HEK293 (cell line): Measurements from ENCODE around the gene EPPIN.

Experiments
- GLIS1 ChIP-seq: fragments of 450-650 bp; formaldehyde crosslinking; IDR thresholded peaks from 2 replicates; pipeline ENCODE4 v1.5.1; 2016; ENCODE audit warnings: missing biosample characterization, missing genetic modification characterization
- ZNF777 ChIP-seq: fragments of 450-650 bp; formaldehyde crosslinking; IDR thresholded peaks from 2 replicates; pipeline ENCODE4 v1.5.1; 2017; ENCODE audit warnings: missing biosample characterization, missing genetic modification characterization, borderline replicate concordance
- TF ChIP-seq, protein P1 (sequence below): fragments of 450-650 bp; formaldehyde crosslinking; IDR thresholded peaks from 2 replicates; pipeline ENCODE4 v1.5.1; 2016; ENCODE audit warnings: missing biosample characterization, missing genetic modification characterization

DNA sequence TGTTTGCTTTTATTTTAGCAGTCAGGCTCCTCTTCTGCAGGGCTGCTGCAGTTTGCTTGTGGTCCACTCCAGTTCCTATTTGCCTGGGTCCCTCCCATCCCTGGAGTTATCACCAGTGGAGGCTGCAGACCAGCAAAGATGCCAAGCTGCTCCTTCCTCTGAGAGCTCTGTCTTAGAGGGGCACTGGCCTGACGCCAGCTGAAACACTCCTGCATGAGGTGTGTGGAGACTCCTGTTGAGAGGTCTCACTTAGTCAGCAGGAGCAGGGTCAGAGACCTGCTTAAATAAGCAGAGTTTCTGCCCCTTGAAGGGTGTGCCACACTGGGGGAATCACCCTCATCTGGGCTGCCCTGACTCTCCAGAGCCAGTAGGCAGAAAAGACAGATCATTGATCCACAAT is 48.0 kb upstream of the EPPIN start:
- TF ChIP-seq GLIS1 (tag by site-specific recombination) (no peak), ZNF777 (tag by site-specific recombination) (no peak)
- TF ChIP-seq, protein P1, sequence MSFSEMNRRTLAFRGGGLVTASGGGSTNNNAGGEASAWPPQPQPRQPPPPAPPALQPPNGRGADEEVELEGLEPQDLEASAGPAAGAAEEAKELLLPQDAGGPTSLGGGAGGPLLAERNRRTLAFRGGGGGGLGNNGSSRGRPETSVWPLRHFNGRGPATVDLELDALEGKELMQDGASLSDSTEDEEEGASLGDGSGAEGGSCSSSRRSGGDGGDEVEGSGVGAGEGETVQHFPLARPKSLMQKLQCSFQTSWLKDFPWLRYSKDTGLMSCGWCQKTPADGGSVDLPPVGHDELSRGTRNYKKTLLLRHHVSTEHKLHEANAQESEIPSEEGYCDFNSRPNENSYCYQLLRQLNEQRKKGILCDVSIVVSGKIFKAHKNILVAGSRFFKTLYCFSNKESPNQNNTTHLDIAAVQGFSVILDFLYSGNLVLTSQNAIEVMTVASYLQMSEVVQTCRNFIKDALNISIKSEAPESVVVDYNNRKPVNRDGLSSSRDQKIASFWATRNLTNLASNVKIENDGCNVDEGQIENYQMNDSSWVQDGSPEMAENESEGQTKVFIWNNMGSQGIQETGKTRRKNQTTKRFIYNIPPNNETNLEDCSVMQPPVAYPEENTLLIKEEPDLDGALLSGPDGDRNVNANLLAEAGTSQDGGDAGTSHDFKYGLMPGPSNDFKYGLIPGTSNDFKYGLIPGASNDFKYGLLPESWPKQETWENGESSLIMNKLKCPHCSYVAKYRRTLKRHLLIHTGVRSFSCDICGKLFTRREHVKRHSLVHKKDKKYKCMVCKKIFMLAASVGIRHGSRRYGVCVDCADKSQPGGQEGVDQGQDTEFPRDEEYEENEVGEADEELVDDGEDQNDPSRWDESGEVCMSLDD (tag by site-specific recombination): no peak
